ENCODE results near the gene ITPK1.

- TF ChIP-seq CTCF (tag by site-specific recombination; IDR thresholded peaks at IDR 0.05) (no peak), ZNF404 (tag by site-specific recombination; IDR thresholded peaks at IDR 0.05) (no peak), PRDM2 (tag by site-specific recombination; IDR thresholded peaks at IDR 0.05; ENCODE audit: borderline replicate concordance) (no peak), ZNF670 (tag by site-specific recombination; IDR thresholded peaks at IDR 0.05; ENCODE audit: low read depth) (no peak), ZNF324 (tag by site-specific recombination; IDR thresholded peaks at IDR 0.05) (no peak), SCRT2 (tag by site-specific recombination; IDR thresholded peaks at IDR 0.05) (no peak), PRDM10 (tag by site-specific recombination; IDR thresholded peaks at IDR 0.05) (no peak), ZNF549 (tag by site-specific recombination; IDR thresholded peaks at IDR 0.05) (no peak), MEIS1 (CRISPR knock-in tag; IDR thresholded peaks at IDR 0.05; ENCODE audit: borderline replicate concordance) (no peak), ZNF133 (tag by site-specific recombination; IDR thresholded peaks at IDR 0.05) (no peak), YY1 (tag by site-specific recombination; IDR thresholded peaks at IDR 0.05) (no peak), ZFP3 (tag by site-specific recombination; IDR thresholded peaks at IDR 0.05; ENCODE audit: low read depth) (no peak), SALL2 (tag by site-specific recombination; IDR thresholded peaks at IDR 0.05; ENCODE audit: borderline replicate concordance) (no peak), ZNF114 (tag by site-specific recombination; IDR thresholded peaks at IDR 0.05) (no peak)
Observed at GRCh38 chr14:93062890-93063289, 52.8 kb downstream of the ITPK1 start.
